ENCODE data around the gene POU3F4.

POU3F4 gene

DNA sequence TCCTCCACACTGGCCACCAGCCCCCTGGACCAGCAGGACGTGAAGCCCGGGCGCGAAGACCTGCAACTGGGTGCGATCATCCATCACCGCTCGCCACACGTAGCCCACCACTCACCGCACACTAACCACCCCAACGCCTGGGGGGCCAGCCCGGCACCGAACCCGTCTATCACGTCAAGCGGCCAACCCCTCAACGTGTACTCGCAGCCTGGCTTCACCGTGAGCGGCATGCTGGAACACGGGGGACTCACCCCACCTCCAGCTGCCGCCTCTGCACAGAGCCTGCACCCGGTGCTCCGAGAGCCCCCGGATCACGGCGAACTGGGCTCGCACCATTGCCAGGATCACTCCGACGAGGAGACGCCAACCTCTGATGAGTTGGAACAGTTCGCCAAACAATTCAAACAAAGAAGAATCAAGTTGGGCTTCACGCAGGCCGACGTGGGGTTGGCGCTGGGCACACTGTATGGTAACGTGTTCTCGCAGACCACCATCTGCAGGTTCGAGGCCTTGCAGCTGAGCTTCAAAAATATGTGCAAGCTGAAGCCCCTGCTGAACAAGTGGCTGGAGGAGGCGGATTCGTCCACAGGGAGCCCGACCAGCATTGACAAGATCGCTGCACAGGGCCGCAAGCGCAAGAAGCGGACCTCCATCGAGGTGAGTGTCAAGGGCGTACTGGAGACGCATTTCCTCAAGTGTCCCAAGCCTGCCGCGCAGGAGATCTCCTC, 600 bp downstream of the POU3F4 start:
- TF ChIP-seq FOXA1 (IDR thresholded peaks at IDR 0.05) (no peak), NFRKB (IDR thresholded peaks at IDR 0.05) (no peak), FOXK2 (IDR thresholded peaks at IDR 0.05) (no peak), FOXM1 (IDR thresholded peaks at IDR 0.05; ENCODE audit: borderline replicate concordance) (no peak), ARNT (IDR thresholded peaks at IDR 0.05) (no peak)
- DNase-seq (ENCODE audit: extremely low spot score), result no peak
- POLR2A ChIA-PET, result no interaction called here
- CTCF ChIA-PET, result no interaction called here

DNA sequence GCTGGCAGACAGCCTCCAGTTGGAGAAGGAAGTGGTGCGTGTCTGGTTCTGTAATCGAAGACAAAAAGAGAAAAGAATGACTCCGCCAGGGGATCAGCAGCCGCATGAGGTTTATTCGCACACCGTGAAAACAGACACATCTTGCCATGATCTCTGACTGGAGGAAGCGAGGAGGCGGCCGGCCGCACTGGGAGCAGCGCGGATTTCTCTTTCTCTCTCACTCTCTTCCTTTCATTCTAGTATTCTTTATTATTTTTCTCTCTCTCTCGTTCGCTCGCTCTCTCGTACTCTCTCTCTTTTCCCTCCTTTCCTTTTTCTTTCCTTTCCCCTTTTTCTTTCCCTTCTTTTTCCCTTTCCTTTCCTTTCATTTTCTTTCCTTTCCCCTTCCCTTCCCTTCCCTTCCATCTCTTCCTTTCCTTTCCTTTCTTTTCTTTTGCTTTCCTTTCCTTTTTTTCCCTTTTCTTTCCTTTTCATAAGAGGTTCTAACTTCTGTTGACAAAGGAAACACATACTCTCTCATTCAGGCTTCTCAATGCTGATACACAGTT, 1.2 kb downstream of the POU3F4 start:
- POLR2A ChIA-PET, result no interaction called here
- no peak for DNase-seq (ENCODE audit: extremely low spot score)
- CTCF ChIA-PET, result no interaction called here
- no peak for TF ChIP-seq FOXA1 (IDR thresholded peaks at IDR 0.05)
- no peak for TF ChIP-seq ARNT (IDR thresholded peaks at IDR 0.05)
- no peak for TF ChIP-seq FOXK2 (IDR thresholded peaks at IDR 0.05)
- no peak for TF ChIP-seq HDGF (IDR thresholded peaks at IDR 0.05; ENCODE audit: borderline replicate concordance)
- TF ChIP-seq ZNF384 (IDR thresholded peaks at IDR 0.05), result no peak
- TF ChIP-seq TARDBP (IDR thresholded peaks at IDR 0.05), result no peak
- TF ChIP-seq ELF4 (IDR thresholded peaks at IDR 0.05), result no peak
- TF ChIP-seq L3MBTL2 (conservative IDR thresholded peaks at IDR 0.05), result no peak
- TF ChIP-seq NFRKB (IDR thresholded peaks at IDR 0.05), result no peak
- no peak for TF ChIP-seq FOXM1 (IDR thresholded peaks at IDR 0.05; ENCODE audit: borderline replicate concordance)
- TF ChIP-seq, protein P1, sequence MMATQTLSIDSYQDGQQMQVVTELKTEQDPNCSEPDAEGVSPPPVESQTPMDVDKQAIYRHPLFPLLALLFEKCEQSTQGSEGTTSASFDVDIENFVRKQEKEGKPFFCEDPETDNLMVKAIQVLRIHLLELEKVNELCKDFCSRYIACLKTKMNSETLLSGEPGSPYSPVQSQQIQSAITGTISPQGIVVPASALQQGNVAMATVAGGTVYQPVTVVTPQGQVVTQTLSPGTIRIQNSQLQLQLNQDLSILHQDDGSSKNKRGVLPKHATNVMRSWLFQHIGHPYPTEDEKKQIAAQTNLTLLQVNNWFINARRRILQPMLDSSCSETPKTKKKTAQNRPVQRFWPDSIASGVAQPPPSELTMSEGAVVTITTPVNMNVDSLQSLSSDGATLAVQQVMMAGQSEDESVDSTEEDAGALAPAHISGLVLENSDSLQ (IDR thresholded peaks at IDR 0.05), result no peak
- TF ChIP-seq LEF1 (IDR thresholded peaks at IDR 0.05; ENCODE audit: borderline replicate concordance), result no peak
- TF ChIP-seq SUZ12 (IDR thresholded peaks at IDR 0.05), result no peak
- no peak for TF ChIP-seq BHLHE40 (IDR thresholded peaks at IDR 0.05; ENCODE audit: borderline replicate concordance)
- TF ChIP-seq SP1 (IDR thresholded peaks at IDR 0.05), result no peak
- no peak for TF ChIP-seq CTBP1 (IDR thresholded peaks at IDR 0.05; ENCODE audit: borderline replicate concordance)

DNA sequence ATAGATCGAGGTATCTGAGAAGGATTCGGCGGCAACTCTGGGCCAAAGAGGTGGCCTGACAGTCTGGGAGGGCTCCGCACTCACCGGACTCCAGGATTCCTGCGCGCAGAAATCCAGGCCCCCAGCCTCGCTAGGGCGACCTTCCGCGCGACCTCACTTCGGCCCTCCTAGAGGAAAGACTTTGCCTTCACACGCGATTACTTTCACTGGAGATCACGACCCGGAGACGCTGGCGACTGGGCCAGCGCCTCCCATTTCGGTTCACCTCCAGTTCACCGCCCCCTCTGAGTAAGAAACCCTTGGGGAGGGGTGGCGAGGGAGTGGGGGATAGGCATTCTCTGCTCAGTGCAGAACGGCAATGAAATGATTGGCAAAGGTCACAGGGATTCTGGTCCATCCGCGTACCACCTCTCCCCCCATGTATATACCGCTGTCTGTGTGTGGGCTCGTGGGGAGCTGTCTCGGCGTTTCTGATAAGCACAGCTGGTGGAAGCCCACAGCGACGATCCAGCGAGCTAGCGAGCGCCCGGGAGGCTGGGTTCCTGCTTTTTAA, 2.5 kb downstream of the POU3F4 start:
- ChIA-PET CTCF (no interaction called here), POLR2A (interaction anchor here (0.5 kb wide), 1 partner anchor 472 kb away, joined by 3 read pairs; no protein-coding TSS in a partner anchor)
- no peak for DNase-seq (ENCODE audit: extremely low spot score)
- TF ChIP-seq CTBP1 (IDR thresholded peaks at IDR 0.05; ENCODE audit: borderline replicate concordance), result no peak
- TF ChIP-seq L3MBTL2 (conservative IDR thresholded peaks at IDR 0.05), result no peak
- TF ChIP-seq FOXM1 (IDR thresholded peaks at IDR 0.05; ENCODE audit: borderline replicate concordance), result no peak
- TF ChIP-seq BHLHE40 (IDR thresholded peaks at IDR 0.05; ENCODE audit: borderline replicate concordance), result no peak
- no peak for TF ChIP-seq NFRKB (IDR thresholded peaks at IDR 0.05)
- no peak for TF ChIP-seq TARDBP (IDR thresholded peaks at IDR 0.05)
- TF ChIP-seq FOXA1 (IDR thresholded peaks at IDR 0.05), result no peak
- TF ChIP-seq, protein P1 (IDR thresholded peaks at IDR 0.05), result no peak
- no peak for TF ChIP-seq FOXK2 (IDR thresholded peaks at IDR 0.05)
- no peak for TF ChIP-seq ZNF384 (IDR thresholded peaks at IDR 0.05)
- TF ChIP-seq LEF1 (IDR thresholded peaks at IDR 0.05; ENCODE audit: borderline replicate concordance), result no peak
- no peak for TF ChIP-seq ELF4 (IDR thresholded peaks at IDR 0.05)
- no peak for TF ChIP-seq ARNT (IDR thresholded peaks at IDR 0.05)
- TF ChIP-seq SP1 (IDR thresholded peaks at IDR 0.05), result no peak
- TF ChIP-seq HDGF (IDR thresholded peaks at IDR 0.05; ENCODE audit: borderline replicate concordance), result no peak
- TF ChIP-seq SUZ12 (IDR thresholded peaks at IDR 0.05), result no peak

DNA sequence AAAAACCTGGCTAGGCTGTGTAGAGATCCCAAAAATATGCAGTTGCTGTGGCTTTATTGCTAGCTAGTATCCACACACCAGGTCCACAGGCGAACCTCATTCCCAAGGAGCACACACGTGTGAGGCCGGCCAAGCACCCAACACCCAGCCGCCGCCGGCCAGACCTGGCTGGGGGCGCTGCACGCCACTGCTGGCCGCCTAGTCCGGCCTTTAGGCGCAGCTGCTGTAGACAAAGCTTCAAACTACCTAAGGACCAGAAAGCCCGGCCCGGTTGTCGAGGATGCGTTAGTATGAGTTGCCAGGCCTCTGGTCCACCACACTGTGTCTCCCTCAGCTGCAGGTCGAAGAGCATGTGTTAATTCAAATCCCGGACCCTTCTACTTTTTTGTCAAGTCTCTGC, 3.1 kb downstream of the POU3F4 start:
- ChIA-PET POLR2A (no interaction called here), CTCF (no interaction called here)
- DNase-seq (ENCODE audit: extremely low spot score), result no peak
- TF ChIP-seq FOXK2 (IDR thresholded peaks at IDR 0.05) (no peak), NFRKB (IDR thresholded peaks at IDR 0.05) (no peak), ZNF384 (IDR thresholded peaks at IDR 0.05) (no peak), SP1 (IDR thresholded peaks at IDR 0.05) (no peak)

DNA sequence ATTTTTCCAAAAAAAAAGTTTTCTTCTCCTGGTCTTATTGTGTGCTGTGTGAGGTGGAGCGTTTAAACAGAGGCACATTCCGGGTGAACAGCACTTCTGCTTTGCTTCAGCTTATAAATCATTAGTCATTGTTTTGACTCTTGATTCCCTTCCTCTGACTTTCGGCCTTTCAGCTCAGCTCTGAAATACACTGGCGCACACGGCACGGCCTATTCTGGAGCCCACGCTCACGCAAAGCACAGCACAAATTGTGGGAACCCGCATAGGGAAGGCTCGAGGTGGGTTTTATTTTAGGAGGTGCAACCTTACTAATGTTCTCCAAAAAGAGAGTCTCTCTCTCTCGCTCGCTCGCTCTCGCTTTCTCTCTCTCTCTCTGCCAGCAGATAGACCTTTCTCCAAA, 4.0 kb downstream of the POU3F4 start:
- CTCF ChIA-PET, result no interaction called here
- DNase-seq (ENCODE audit: extremely low spot score), result no peak
- POLR2A ChIA-PET, result no interaction called here
- TF ChIP-seq TARDBP (IDR thresholded peaks at IDR 0.05), result no peak
- no peak for TF ChIP-seq SP1 (IDR thresholded peaks at IDR 0.05)
- no peak for TF ChIP-seq LEF1 (IDR thresholded peaks at IDR 0.05; ENCODE audit: borderline replicate concordance)
- TF ChIP-seq CTBP1 (IDR thresholded peaks at IDR 0.05; ENCODE audit: borderline replicate concordance), result no peak
- TF ChIP-seq ELF4 (IDR thresholded peaks at IDR 0.05), result no peak
- no peak for TF ChIP-seq BHLHE40 (IDR thresholded peaks at IDR 0.05; ENCODE audit: borderline replicate concordance)
- no peak for TF ChIP-seq L3MBTL2 (conservative IDR thresholded peaks at IDR 0.05)

DNA sequence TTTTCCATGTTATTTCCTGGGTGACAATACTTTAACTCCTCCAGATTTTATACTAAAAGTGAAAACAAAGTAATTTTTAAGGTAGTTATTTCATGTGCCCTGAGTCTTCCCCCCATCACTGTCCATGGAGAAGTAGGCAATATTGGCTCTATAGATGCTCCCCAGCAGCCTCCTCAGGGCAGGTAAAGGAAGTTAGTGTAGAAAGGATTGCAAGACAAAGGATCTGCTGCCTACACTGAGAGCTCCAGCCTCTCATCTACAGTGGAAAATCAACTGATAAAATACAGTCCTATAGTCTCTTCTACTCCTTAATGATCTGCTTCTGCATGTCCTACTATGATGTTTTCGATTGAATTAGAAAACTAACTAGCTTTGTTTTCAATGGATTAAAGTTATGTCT, 8.5 kb downstream of the POU3F4 start:
- CTCF ChIA-PET, result interaction anchor here (0.7 kb wide), 1 partner anchor 1143 kb away, joined by 3 read pairs; no protein-coding TSS in a partner anchor
- no peak for DNase-seq (ENCODE audit: extremely low spot score)
- TF ChIP-seq L3MBTL2 (conservative IDR thresholded peaks at IDR 0.05), result no peak
- TF ChIP-seq HDGF (IDR thresholded peaks at IDR 0.05; ENCODE audit: borderline replicate concordance), result no peak
- no peak for TF ChIP-seq CTBP1 (IDR thresholded peaks at IDR 0.05; ENCODE audit: borderline replicate concordance)
- no peak for TF ChIP-seq ARNT (IDR thresholded peaks at IDR 0.05)
- no peak for TF ChIP-seq LEF1 (IDR thresholded peaks at IDR 0.05; ENCODE audit: borderline replicate concordance)
- TF ChIP-seq, protein P1 (IDR thresholded peaks at IDR 0.05), result no peak
- no peak for TF ChIP-seq BHLHE40 (IDR thresholded peaks at IDR 0.05; ENCODE audit: borderline replicate concordance)
- no peak for TF ChIP-seq SP1 (IDR thresholded peaks at IDR 0.05)
- TF ChIP-seq ELF4 (IDR thresholded peaks at IDR 0.05), result no peak
- TF ChIP-seq SUZ12 (IDR thresholded peaks at IDR 0.05), result no peak
- no peak for TF ChIP-seq NFRKB (IDR thresholded peaks at IDR 0.05)
- no peak for TF ChIP-seq ZNF384 (IDR thresholded peaks at IDR 0.05)
- TF ChIP-seq FOXK2 (IDR thresholded peaks at IDR 0.05), result no peak
- TF ChIP-seq TARDBP (IDR thresholded peaks at IDR 0.05), result no peak
- TF ChIP-seq FOXM1 (IDR thresholded peaks at IDR 0.05; ENCODE audit: borderline replicate concordance), result no peak
- TF ChIP-seq FOXA1 (IDR thresholded peaks at IDR 0.05), result no peak
- POLR2A ChIA-PET, result no interaction called here
